ENCODE results near the gene NINJ1. TPM values are rescaled to one million over a fixed set of nuclear protein-coding genes. Genes with fewer than 3 reads are reported as not detected.

The NINJ1 gene
- total RNA-seq, 6 experiments from 2014 or later: 35.6 to 103 (median 65.1) TPM

DNA sequence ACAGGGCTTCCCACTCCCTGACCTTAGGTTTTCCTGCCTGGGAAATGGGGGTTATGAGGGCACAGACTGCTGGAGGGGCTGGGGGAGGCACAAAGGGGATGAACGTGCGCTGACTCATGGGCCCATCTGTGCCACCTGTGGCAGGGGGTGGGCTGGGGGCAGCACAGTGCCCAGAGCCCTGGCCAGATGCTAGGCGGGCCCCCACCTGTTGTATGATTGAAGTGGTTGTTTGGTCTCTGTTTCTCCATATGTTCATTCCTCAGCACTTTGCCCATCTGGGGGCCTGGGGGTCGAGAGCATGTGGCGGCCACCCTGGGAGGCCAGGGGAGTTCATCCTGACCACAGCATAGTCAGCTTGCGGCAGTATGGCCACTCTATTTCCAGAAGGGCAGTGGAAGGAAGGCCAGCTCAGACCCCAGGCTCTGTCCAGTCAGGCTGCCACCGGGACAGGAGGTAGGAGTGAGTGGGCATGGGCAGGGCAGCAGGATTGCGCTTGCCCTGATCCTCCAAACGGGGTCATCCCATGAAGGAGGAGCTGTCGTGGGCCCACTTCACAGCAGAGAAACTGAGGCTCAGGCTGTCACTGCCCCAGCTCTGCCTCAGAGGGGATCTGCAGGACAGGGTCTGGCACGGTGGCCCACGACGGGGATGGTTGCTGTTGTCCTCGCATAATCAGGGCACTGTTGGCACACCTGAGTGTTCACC is 841 bp upstream of the NINJ1 start:
- DNase-seq: no peak
- no peaks in the 10 kb centered on the region for H3K9me3 ChIP-seq
- intact Hi-C loops (cut with DNase I): no loop called here

DNA sequence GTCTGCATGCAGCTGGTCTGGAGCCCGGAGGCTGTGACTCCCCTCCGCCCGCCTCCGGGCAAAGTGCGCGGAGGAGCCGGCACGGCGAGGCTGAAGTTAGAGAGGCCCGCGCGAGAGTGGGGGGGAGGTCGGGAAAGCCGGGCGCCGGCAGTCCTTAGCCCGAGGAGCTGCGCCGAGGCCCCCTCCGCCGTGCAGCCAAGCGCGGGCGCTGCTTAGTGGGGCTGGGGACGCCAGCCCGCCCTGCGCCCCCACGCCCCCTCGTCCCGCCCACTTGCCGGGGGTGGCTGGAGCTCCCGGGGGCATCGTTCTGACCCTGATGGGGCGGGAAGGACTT is 403 bp downstream of the NINJ1 start:
- DNase-seq: peak; percentile 88 to 92 (median 91)
- ATAC-seq: peak; percentile 65 to 75 (median 74)
- peak; percentile 88 for TF ChIP-seq POLR2A (IDR thresholded peaks at IDR 0.05)
- TF ChIP-seq, protein P1, sequence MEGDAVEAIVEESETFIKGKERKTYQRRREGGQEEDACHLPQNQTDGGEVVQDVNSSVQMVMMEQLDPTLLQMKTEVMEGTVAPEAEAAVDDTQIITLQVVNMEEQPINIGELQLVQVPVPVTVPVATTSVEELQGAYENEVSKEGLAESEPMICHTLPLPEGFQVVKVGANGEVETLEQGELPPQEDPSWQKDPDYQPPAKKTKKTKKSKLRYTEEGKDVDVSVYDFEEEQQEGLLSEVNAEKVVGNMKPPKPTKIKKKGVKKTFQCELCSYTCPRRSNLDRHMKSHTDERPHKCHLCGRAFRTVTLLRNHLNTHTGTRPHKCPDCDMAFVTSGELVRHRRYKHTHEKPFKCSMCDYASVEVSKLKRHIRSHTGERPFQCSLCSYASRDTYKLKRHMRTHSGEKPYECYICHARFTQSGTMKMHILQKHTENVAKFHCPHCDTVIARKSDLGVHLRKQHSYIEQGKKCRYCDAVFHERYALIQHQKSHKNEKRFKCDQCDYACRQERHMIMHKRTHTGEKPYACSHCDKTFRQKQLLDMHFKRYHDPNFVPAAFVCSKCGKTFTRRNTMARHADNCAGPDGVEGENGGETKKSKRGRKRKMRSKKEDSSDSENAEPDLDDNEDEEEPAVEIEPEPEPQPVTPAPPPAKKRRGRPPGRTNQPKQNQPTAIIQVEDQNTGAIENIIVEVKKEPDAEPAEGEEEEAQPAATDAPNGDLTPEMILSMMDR (IDR thresholded peaks at IDR 0.05): no peak
- intact Hi-C loops (cut with DNase I): no loop called here
- Histone ChIP-seq H3K9me3 (no peaks in the 10 kb centered on the region), H3K4me3 (peak overlapping the region; percentile 92 to 98 (median 96)), H3K27ac (peak overlapping the region; percentile 92 to 98 (median 98)), H3K4me1 (peaks cover 0 to 56% (median 20%) of the 10 kb centered on the region in 4 donors), H3K36me3 (no peaks in the 10 kb centered on the region), H3K27me3 (no peaks in the 10 kb centered on the region)
- 0% methylated on average over 1 of the region's 34 CpGs for WGBS (ENCODE audit: insufficient coverage, low coverage, low lambda C conversion rate, missing lambda C conversion rate)

More for the DNA sequence above, 841 bp upstream of the NINJ1 start:
- no peak for ATAC-seq
- WGBS (ENCODE audit: insufficient coverage, low coverage, low lambda C conversion rate, missing lambda C conversion rate): 25% methylated on average over 3 of the region's 14 CpGs
- Histone ChIP-seq H3K4me3 (peak overlapping the region; percentile 92 to 98 (median 96)), H3K36me3 (no peaks in the 10 kb centered on the region), H3K27me3 (no peaks in the 10 kb centered on the region), H3K4me1 (peaks cover 0 to 51% (median 20%) of the 10 kb centered on the region in 4 donors), H3K27ac (peak overlapping the region; percentile 92 to 98 (median 98))
- no peak for TF ChIP-seq POLR2A (IDR thresholded peaks at IDR 0.05)
- TF ChIP-seq, protein P1 (IDR thresholded peaks at IDR 0.05): no peak

DNA sequence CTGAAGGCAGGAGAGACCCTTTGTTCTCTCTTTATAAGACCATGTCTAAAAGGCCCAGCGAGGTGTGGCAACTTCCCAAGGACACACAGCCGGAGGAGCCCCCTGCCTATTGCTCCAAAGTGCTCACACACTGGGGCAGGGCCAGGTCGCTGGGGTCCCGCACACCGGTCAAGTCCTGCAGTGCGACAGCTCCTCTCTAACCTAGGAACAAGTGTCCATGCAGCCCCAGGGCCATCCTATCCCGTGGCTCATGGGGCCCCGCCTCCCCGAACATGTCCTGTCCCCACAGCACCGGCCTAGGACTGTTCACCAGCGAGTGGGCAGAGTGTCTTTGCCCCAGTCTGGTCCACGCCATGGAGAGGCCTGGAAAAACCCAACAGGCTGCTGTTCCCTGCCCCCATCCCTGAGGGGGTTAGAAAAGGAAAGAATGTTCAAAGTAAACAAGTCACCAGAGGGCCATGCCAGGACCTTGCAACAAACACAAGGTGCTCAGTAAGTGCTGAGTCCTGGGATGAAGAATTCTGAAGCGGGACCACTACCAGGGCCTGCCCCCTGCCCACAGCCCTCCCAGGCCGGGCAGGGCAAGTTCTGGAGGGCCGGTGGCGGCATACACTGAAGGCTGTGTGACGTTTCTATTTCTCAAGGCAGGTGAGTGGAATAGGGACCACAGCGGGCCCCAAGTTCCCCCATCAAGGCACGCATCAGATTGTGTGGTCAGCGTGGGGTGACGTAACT is 938 bp downstream of the NINJ1 start:
- Histone ChIP-seq H3K4me3 (peak overlapping the region; percentile 92 to 98 (median 96)), H3K36me3 (no peaks in the 10 kb centered on the region), H3K9me3 (no peaks in the 10 kb centered on the region), H3K4me1 (peaks cover 0 to 56% (median 20%) of the 10 kb centered on the region in 4 donors), H3K27me3 (no peaks in the 10 kb centered on the region), H3K27ac (peak overlapping the region; percentile 92 to 98 (median 98))
- DNase-seq (peak in 1 of 3 donors; percentile 55), ATAC-seq (peak; percentile 2 to 9 (median 6))
- TF ChIP-seq POLR2A (IDR thresholded peaks at IDR 0.05): no peak
- TF ChIP-seq, protein P1 (IDR thresholded peaks at IDR 0.05): no peak
- intact Hi-C loops (cut with DNase I): no loop called here
- WGBS (ENCODE audit: insufficient coverage, low coverage, low lambda C conversion rate, missing lambda C conversion rate): 10% methylated on average over 7 of the region's 21 CpGs

DNA sequence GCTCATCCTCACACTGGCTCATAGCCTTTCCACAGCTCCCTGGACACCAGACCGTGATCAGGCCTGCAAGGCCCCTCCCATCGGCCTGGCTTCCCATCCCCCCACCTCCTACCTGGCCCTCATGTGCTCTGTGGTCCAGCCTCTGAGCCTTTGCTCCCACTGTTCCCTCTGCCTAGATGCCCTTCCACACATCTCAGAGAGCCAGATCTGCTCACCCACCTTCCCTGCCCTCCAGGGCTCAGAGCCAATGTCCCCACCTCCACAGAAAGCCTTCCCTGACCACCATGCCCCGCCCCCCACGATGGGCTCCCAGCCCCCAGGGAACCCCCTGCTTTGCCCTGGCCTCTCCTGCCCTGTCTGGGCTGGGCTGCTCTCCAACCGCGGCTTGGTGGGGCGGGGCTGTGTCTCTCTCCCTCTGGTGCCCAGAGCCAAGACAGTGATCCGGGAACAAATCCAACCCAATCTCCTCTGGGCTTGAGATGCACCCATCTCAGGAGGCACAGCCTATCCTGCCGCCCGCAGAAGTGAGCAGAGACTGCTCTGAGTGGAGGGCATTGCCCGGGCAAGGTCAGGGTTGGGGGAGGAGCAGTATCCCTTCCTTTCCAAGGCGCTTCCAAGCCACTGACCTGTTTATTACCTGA is 1.6 kb downstream of the NINJ1 start:
- ATAC-seq (peak; percentile 27 to 46 (median 38)), DNase-seq (peak; percentile 80 to 92 (median 87))
- peak overlapping the region; percentile 92 to 98 (median 96) for H3K4me3 ChIP-seq
- intact Hi-C loops (cut with DNase I): no loop called here
- WGBS (ENCODE audit: insufficient coverage, low coverage, low lambda C conversion rate, missing lambda C conversion rate): 12% methylated on average over 6 of the region's 12 CpGs
- H3K9me3 ChIP-seq: no peaks in the 10 kb centered on the region
- H3K4me1 ChIP-seq: peaks cover 0 to 56% (median 20%) of the 10 kb centered on the region in 4 donors
- no peaks in the 10 kb centered on the region for H3K27me3 ChIP-seq
- peak overlapping the region; percentile 92 to 98 (median 98) for H3K27ac ChIP-seq
- TF ChIP-seq, protein P1 (IDR thresholded peaks at IDR 0.05): no peak
- no peak for TF ChIP-seq POLR2A (IDR thresholded peaks at IDR 0.05)
- no peaks in the 10 kb centered on the region for H3K36me3 ChIP-seq
